ENCODE measurements around the gene STUB1. TPM values are rescaled to one million over a fixed set of nuclear protein-coding genes. Genes with fewer than 3 reads are reported as not detected.
A peak's percentile ranks its signal among the peaks of the same experiment; 100 is the strongest.

STUB1 gene
- polyA plus RNA-seq, 2 of the 4 experiments (the other 2 are of a cell fraction) = 60.6 to 93.5 TPM

DNA sequence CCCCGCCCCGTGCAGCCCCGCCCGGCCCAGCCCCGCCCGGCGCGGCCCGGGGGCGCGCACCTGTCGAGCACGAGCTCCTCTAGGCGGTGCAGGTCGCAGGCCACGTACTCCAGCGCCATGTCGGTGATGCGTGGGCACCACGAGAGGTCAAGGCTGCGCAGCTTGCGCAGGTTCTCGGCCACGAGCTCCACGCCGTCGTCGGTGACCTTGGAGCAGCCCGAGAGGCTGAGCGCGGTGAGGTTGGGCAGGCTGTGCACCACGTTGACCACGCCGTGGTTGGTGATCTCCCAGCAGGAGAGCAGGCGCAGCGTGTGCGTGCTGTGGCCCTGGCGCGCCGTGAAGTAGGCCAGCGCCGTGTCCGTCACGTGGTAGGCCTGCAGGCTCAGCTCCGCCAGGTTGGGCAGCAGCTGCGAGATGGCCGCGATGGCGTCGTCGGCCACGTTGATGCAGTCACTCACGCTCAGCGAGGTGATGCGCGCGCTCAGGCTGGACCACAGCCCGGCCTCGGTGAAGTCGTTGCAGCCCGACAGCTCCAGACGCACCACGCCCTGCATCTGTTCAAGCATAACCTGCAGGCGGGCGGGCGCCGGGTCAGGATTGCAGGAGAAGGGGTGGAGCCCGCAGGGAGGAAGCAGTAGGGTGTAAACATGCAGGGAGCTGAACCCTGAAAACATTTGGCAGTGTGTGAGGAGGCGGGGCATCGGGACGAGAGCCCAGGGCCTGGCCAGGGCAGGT lies 15.3 kb downstream of the STUB1 start:
- DNase-seq (ENCODE audit: low read depth in 1 of 2, low spot score in 1 of 2) (peak in 1 of 2 experiments; percentile 78), ATAC-seq (peak; percentile 38 to 61), FAIRE-seq (no peak)
- TF ChIP-seq NFE2L2 (conservative IDR thresholded peaks at IDR 0.05; ENCODE audit: low read length) (no peak), RNF2 (IDR thresholded peaks at IDR 0.05; ENCODE audit: borderline replicate concordance, low read depth) (0 out of 2 replicates have a peak, but pooled peaks have one; percentile 43), HDAC2 (IDR thresholded peaks at IDR 0.05) (no peak), ZC3H11A (IDR thresholded peaks at IDR 0.05) (no peak), POLR2A (IDR thresholded peaks at IDR 0.05; ENCODE audit: low read length) (peak; percentile 42; the same call in 1 of the 2 replicates), MAFK (IDR thresholded peaks at IDR 0.05; ENCODE audit: partially characterized antibody) (no peak), ESRRA (IDR thresholded peaks at IDR 0.05; ENCODE audit: borderline replicate concordance, low read length) (no peak), EHF (CRISPR knock-in tag; IDR thresholded peaks at IDR 0.05) (no peak), PHF8 (IDR thresholded peaks at IDR 0.05; ENCODE audit: borderline replicate concordance, low read depth) (no peak)
- TF ChIP-seq, protein P1, sequence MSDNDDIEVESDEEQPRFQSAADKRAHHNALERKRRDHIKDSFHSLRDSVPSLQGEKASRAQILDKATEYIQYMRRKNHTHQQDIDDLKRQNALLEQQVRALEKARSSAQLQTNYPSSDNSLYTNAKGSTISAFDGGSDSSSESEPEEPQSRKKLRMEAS (IDR thresholded peaks at IDR 0.05) = peak; percentile 96
- TF ChIP-seq, protein P2, sequence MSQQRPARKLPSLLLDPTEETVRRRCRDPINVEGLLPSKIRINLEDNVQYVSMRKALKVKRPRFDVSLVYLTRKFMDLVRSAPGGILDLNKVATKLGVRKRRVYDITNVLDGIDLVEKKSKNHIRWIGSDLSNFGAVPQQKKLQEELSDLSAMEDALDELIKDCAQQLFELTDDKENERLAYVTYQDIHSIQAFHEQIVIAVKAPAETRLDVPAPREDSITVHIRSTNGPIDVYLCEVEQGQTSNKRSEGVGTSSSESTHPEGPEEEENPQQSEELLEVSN (IDR thresholded peaks at IDR 0.05; ENCODE audit: borderline replicate concordance, low read depth) = peak; percentile 93
- TF ChIP-seq, protein P3, sequence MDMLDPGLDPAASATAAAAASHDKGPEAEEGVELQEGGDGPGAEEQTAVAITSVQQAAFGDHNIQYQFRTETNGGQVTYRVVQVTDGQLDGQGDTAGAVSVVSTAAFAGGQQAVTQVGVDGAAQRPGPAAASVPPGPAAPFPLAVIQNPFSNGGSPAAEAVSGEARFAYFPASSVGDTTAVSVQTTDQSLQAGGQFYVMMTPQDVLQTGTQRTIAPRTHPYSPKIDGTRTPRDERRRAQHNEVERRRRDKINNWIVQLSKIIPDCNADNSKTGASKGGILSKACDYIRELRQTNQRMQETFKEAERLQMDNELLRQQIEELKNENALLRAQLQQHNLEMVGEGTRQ (IDR thresholded peaks at IDR 0.05) = peak; percentile 77
- H3K4me3 ChIP-seq = peak overlapping the region; percentile 37
- H3K27ac ChIP-seq = peak overlapping the region; percentile 51 to 76; a peak in 5 of 6 replicates
- peaks cover 22% of the 10 kb centered on the region; the same call in 2 of the 3 replicates for H3K4me1 ChIP-seq
- POLR2A ChIA-PET = interaction anchor here (1.1 to 1.6 kb wide), 4 partner anchors 10 to 25 kb away, joined by 3 to 7 read pairs (median 6); partner anchors contain the start of gene ANTKMT
- CTCF ChIA-PET = interaction anchor here (0.9 to 2.5 kb wide), 10 partner anchors 8 to 90 kb away, joined by 3 to 25 read pairs (median 4); partner anchors contain the start of gene RHOT2
- H3K4me2 ChIP-seq = peak overlapping the region; percentile 91
- H3K9me3 ChIP-seq = no peaks in the 10 kb centered on the region
- 16% methylated on average over 30 of the region's 71 CpGs for WGBS (ENCODE audit: missing lambda C conversion rate)

DNA sequence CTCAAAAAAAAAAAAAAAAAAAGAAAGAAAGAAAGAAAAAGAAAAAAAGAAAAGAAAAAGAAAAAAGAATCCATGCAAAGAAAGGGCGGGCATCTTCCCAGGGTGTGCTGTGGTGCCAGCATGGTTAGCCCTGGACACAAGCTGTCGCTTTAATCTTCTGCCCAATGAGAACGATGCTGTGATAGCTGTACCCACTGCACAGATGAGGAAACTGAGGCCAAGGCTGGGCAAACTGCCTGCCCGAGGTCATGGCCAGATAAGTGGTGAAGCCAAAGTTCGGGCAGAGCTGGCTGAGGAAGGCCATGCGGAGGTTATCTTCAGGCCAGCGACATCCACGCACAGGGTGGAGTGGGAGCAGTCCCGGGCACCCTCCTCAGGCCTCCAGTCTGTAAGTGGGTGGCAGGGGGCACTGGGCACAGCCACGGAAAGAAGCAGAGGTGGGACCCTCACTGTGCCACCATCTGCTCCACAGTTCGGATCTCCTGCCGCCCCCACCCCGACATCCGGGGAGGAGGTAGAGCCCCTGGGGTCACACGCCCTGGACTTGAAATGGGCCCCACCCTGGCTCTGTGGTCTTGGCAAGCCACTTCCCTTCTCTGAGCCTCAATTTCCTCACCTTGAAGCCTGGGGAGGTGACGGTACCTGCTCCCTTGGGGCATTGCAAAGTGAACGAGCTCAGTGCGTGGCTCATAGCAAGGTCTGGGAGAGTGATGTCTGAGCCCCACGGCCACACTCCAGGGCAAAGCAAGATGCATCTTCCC lies 18.9 kb downstream of the STUB1 start:
- no peak overlapping the region for H3K4me2 ChIP-seq
- no peak overlapping the region for H3K4me3 ChIP-seq
- H3K9me3 ChIP-seq = no peaks in the 10 kb centered on the region
- CTCF ChIA-PET = interaction anchor here (0.6 to 1.7 kb wide), 2 partner anchors 23 to 120 kb away, joined by 3 to 4 read pairs; no protein-coding TSS in a partner anchor
- peaks cover 26% of the 10 kb centered on the region; the same call in 2 of the 3 replicates for H3K4me1 ChIP-seq
- 43% methylated on average over 9 of the region's 19 CpGs for WGBS (ENCODE audit: missing lambda C conversion rate)
- FAIRE-seq = no peak
- no peak overlapping the region for H3K27ac ChIP-seq
- no peak for DNase-seq (ENCODE audit: low read depth in 1 of 2, low spot score in 1 of 2)
- TF ChIP-seq, protein P4, sequence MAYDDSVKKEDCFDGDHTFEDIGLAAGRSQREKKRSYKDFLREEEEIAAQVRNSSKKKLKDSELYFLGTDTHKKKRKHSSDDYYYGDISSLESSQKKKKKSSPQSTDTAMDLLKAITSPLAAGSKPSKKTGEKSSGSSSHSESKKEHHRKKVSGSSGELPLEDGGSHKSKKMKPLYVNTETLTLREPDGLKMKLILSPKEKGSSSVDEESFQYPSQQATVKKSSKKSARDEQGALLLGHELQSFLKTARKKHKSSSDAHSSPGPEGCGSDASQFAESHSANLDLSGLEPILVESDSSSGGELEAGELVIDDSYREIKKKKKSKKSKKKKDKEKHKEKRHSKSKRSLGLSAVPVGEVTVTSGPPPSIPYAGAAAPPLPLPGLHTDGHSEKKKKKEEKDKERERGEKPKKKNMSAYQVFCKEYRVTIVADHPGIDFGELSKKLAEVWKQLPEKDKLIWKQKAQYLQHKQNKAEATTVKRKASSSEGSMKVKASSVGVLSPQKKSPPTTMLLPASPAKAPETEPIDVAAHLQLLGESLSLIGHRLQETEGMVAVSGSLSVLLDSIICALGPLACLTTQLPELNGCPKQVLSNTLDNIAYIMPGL (CRISPR knock-in tag; IDR thresholded peaks at IDR 0.05; ENCODE audit: borderline replicate concordance) = no peak
- TF ChIP-seq RFX5 (IDR thresholded peaks at IDR 0.05) = no peak
- TF ChIP-seq HOXB5 (CRISPR knock-in tag; IDR thresholded peaks at IDR 0.05) = no peak
- no peak for TF ChIP-seq KDM1A (IDR thresholded peaks at IDR 0.05; ENCODE audit: low read depth)
- TF ChIP-seq BHLHE40 (IDR thresholded peaks at IDR 0.05; ENCODE audit: low read depth, low read length) = no peak
- TF ChIP-seq FOSB (CRISPR knock-in tag; IDR thresholded peaks at IDR 0.05) = no peak
- TF ChIP-seq TFCP2L1 (CRISPR knock-in tag; IDR thresholded peaks at IDR 0.05) = no peak
- no peak for TF ChIP-seq RNF2 (IDR thresholded peaks at IDR 0.05; ENCODE audit: borderline replicate concordance, low read depth)
- POLR2A ChIA-PET = interaction anchor here (0.7 kb wide), 1 partner anchor 10 kb away, joined by 4 read pairs; no protein-coding TSS in a partner anchor
- ATAC-seq = no peak
